ENCODE results near the gene GPR35.

GPR35 gene

GRCh38 chr2:240600451-240600961 lies 24.8 kb upstream of the GPR35 start:
- no peak for TF ChIP-seq CTCF (IDR thresholded peaks at IDR 0.05; ENCODE audit: control extremely low read depth, extremely low read depth, low read depth, missing control alignments)
- CTCF ChIA-PET, result no interaction called here
- POLR2A ChIA-PET, result no interaction called here
- no peak for DNase-seq (ENCODE audit: extremely low spot score)

GRCh38 chr2:240601061-240601830 lies 24.0 kb upstream of the GPR35 start:
- no peak for DNase-seq (ENCODE audit: extremely low spot score)
- no peak for TF ChIP-seq CTCF (IDR thresholded peaks at IDR 0.05; ENCODE audit: control extremely low read depth, extremely low read depth, low read depth, missing control alignments)
- ChIA-PET CTCF (interaction anchor here (1.3 to 1.5 kb wide), 2 partner anchors 35 to 87 kb away, joined by 3 read pairs; no protein-coding TSS in a partner anchor), POLR2A (no interaction called here)

- TF ChIP-seq CTCF (IDR thresholded peaks at IDR 0.05; ENCODE audit: control extremely low read depth, extremely low read depth, low read depth, missing control alignments), result no peak
- ChIA-PET CTCF (interaction anchor here (1.3 to 1.5 kb wide), 2 partner anchors 36 to 88 kb away, joined by 3 read pairs; no protein-coding TSS in a partner anchor), POLR2A (no interaction called here)
- DNase-seq (ENCODE audit: extremely low spot score), result no peak
These were observed 23.5 kb upstream of the GPR35 start for GRCh38 chr2:240601831-240602160.

GRCh38 chr2:240602266-240603050 lies 22.8 kb upstream of the GPR35 start:
- TF ChIP-seq CTCF (IDR thresholded peaks at IDR 0.05; ENCODE audit: control extremely low read depth, extremely low read depth, low read depth, missing control alignments), result no peak
- CTCF ChIA-PET, result interaction anchor here (1.3 to 1.5 kb wide), 3 partner anchors 20 to 88 kb away, joined by 3 to 4 read pairs (median 3); no protein-coding TSS in a partner anchor
- no peak for DNase-seq (ENCODE audit: extremely low spot score)
- POLR2A ChIA-PET, result no interaction called here

GRCh38 chr2:240603081-240603835 lies 22.0 kb upstream of the GPR35 start:
- POLR2A ChIA-PET, result no interaction called here
- TF ChIP-seq CTCF (IDR thresholded peaks at IDR 0.05; ENCODE audit: control extremely low read depth, extremely low read depth, low read depth, missing control alignments), result no peak
- CTCF ChIA-PET, result interaction anchor here (1.5 kb wide), 2 partner anchors 19 to 37 kb away, joined by 3 to 4 read pairs; no protein-coding TSS in a partner anchor
- no peak for DNase-seq (ENCODE audit: extremely low spot score)

GRCh38 chr2:240603846-240604245 lies 21.4 kb upstream of the GPR35 start:
- CTCF ChIA-PET, result interaction anchor here (0.7 to 1.5 kb wide), 2 partner anchors 10 to 19 kb away, joined by 4 read pairs; no protein-coding TSS in a partner anchor
- POLR2A ChIA-PET, result no interaction called here
- no peak for TF ChIP-seq CTCF (IDR thresholded peaks at IDR 0.05; ENCODE audit: control extremely low read depth, extremely low read depth, low read depth, missing control alignments)
- no peak for DNase-seq (ENCODE audit: extremely low spot score)

All from GM10248 (cell line).